ENCODE results near the gene KLHL33.

The KLHL33 gene, protein sequence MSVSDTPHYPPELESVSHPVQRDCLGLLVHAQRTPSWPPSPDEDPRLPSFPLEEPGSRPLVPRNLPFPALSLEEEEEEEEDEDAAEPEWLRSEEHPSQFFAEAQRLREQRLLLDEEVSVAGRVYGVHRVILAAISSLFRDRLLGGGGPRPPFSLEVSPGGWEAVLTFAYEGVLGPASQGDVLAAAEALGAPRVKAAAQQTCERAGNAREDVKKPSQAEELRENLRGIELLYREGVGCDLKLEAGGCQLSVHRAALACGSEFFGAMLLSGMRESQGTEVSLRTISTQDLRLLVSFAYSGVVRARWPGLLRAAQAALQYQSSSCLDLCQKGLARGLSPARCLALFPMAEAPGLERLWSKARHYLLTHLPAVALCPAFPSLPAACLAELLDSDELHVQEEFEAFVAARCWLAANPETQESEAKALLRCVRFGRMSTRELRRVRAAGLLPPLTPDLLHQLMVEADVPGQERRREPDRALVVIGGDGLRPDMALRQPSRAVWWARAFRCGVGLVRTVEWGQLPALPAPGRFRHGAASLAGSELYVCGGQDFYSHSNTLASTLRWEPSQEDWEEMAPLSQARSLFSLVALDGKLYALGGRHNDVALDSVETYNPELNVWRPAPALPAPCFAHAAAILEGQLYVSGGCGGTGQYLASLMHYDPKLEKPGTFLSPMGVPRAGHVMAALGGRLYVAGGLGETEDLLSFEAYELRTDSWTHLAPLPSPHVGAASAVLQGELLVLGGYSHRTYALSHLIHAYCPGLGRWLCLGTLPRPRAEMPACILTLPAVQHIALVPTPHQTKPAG

DNA sequence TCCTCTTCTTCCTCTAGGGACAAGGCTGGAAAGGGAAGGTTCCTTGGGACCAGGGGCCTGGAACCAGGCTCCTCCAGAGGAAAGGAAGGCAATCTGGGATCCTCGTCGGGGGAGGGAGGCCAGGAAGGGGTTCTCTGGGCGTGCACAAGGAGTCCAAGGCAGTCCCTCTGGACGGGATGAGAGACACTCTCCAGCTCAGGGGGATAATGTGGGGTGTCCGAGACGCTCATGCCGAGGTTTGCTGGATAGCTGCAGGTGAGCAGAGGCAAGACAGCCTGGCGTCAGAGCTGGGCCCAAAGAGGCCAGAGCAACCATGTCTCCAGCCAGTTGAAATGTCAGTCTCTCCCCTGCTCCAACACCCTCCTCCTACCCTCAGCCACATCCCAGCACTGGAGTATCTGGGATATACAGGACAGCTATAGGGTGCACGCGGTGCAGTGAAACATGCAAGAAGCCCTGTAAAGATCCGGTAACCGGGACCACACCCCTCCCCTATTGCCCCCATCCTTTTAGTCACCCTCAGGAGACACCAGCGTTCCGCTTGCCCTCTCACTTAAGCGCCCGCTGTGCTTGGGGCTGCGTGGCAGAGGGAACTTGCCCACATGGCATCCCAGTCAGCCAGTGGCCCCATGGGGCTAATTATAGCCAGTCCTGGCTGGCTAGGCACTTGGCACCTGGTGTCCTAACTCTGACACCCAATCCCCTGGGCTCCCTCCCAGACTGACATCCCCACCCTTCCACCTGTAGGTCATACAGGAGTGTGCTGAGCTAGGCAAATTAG, at the start of gene KLHL33:
KLHL33 (minus strand) TSS at position 585 of the 781 bp plus-strand sequence; CDS start at position 230, 355 bp downstream.
- no peak for DNase-seq (ENCODE audit: low read depth in 2 of 2)

DNA sequence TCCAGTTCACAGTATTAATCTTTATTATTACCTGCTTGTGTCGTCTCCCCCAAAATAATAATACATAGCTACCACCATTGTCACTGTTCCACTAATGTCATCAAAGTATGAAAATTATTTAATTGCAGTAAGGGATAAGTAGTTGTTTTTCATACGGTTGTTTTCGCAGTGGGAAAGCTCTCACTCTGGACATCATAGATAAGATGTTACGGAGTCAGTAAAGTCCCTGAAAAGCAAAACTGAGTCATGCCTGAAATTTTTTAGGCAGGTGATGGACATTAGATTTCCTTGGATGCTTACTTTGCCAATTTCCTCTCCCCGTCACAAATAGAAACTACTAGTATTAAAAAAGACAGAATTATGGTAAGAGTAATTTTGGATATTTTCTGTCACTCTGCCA, 46.4 kb upstream of the KLHL33 start:
- no peak for DNase-seq (ENCODE audit: low read depth in 2 of 2)

DNA sequence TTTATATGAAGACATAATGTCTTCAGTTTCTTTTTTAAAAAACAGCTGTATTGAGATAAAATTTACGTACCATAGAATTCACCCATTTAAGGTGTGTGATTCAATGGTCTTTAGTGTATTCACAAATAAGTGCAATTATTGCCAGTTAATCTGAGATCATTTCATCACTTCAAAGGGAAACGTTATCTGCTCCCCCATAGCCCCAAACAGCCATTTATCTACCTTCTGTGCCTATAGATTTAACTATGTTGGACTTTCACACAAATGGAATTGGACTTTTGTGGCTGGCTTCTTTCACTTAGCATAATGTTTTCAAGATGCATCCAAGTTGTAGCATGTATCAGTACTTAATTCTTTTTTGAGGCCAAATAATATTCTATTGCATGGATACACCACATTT, 42.9 kb upstream of the KLHL33 start:
- no peak for DNase-seq (ENCODE audit: low read depth in 2 of 2)

DNA sequence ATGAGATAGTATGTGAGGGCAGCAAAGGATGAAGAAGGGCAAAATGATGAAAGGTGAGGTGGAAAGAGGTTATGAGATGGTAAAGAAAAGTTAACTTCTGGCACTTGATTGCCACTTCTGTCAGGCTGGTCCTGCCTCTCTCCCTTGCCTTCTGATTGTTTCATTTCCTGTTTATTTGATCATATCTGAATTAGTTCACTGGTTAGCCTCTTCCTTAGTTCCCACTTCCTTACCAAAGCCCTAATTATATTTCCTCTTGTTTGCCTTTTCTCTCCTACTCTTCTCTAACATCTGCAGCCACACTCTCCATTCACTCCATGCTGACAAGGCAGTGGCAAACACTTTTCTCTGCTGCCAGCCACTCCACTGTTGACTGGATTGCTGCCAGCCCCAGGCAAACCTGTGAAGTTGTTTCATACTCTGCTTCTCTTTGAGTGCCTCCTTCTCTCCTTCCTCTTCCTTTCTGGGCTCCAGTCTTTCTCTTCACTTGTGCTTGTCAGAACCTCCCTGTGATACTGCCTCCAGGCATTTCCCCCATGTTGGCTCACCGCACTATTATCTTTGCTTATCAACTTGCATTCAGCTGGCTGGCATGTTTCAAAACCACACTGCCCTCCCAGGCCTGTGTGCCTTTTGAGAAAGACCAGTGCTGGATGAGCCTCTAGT, 41.4 kb upstream of the KLHL33 start:
- no peak for DNase-seq (ENCODE audit: low read depth in 2 of 2)

DNA sequence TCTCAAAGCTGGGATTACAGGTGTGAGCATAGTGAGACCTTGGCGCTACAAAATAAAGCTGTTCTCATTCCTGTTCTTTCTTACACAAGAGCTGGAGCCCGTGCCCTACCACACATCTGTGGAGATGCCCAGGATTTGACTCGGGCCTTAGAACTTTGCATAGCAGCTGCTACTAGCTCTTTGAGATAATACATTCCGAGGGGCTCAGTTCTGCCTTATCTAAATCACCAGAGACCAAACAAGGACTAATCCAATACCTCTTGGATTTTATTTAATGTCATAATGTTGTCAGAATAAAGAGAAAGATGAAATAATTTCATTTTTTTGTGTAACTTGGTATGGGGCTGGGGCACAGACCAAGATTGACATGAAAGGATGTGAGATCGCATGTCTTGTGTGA, 40.8 kb upstream of the KLHL33 start:
- DNase-seq (ENCODE audit: low read depth in 2 of 2) = no peak

DNA sequence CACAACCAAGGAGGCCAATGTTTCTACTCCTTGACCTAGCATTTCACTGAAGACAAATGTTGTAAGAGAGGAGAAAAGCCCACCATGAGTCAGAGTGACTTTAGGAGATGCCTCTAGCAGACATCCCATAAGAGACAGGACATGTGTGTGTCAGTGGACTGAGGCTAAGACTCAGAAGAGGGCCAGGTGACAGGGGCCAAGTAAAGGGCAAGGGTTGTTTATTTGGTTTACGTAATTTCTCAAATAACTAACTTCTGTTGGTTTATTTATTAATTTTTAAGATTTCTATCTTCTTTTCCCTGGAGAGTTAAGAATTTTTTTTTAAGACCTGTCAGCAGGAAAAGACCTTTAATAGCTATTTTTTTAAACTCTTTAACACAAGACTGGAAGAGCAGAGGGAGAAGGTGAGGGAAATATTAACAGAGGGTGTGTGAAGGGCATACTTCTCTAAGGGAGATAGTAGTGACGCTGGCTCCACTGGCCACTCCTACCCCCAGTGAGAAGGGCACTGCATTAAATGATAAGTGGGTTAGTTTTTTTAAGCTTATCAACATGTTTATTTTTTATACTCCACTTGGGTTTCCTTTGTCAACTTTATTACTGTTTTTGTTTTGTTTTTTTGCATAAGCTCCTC, 36.7 kb upstream of the KLHL33 start:
- no peak for DNase-seq (ENCODE audit: low read depth in 2 of 2)

DNA sequence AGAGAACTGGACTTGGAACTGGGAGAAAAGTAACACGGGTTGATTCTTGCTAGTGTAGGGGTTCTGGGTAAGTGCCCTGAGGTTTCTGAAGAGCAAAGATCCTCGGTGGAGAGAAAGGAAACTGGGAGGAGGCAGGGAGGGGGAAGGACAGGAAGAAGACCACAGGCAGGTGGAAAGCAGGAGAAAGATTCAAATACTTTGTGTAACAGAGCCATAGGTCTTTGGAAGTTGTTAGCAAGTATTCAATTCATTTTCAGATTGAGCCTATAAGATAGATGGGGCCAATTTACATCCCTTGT, 34.6 kb upstream of the KLHL33 start:
- DNase-seq (ENCODE audit: low read depth in 2 of 2) = no peak

DNA sequence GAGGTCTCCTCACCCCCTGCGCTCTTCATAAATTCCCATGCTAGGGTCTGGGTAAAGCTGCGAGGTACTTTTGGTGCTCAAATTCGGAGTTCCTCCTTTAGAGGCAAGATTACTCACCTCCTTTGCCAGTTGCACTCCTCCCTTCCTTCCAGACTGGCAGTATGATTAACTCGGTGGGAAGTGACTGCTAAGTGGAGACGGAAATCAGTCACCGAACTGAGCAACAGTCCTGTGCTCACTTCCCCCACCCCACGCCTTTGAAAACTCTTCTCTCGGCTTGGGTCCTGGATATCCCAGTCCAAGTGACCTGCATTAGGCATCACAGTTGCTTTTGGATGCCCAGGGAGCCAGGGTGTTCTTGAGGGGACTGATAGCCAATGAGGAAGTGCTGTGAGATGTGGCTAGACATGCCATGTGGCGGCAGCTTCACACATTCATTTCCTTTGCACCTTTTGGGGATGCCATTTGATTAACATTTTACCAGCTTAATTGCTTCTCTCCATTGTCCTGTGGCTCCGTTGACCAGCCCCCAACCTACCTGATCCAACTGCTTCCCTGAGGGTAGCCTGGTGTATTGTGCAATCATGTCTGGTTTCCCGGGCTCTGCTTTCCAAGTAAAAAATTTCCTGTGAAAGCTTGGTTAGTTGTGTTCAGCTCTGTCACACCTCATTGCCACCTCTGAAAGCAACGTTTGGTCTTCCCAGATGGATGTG, 34.1 kb upstream of the KLHL33 start:
- peak; percentile 37 to 55 for DNase-seq (ENCODE audit: low read depth in 2 of 2)

DNA sequence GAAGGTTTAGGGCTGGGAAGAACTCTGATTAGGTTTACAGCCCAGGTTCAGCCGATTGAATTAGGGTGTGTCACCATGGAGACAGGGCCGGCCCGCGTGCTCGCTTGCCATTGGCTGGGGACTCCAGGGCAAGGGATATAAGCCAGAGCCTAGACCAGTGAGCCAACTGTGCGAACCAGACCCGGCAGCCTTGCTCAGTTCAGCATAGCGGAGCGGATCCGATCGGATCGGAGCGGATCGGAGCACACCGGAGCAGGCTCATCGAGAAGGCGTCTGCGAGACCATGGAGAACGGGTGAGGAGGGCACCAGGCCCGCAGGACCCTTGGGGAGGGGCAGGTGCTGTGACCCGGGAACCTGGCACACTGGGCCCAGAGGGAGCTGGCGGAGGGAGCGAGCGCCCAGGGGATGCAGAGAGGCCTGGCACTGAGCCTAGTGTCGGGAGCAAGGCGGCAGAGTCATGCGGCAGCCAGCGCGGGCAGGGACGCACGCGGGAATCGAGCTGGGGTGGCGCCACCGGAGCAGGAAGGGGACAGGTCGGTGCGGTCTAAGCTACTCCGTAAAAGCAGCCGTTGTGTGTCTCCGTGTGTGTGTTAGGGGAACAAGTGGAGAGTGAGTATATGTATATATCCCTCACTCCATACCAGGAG, 33.4 kb upstream of the KLHL33 start, which contains the start of gene PNP:
PNP (plus strand) TSS at position 165 of the 648 bp plus-strand sequence; CDS start at position 284, 119 bp downstream.
- DNase-seq (ENCODE audit: low read depth in 2 of 2) = peak; percentile 84 to 88

DNA sequence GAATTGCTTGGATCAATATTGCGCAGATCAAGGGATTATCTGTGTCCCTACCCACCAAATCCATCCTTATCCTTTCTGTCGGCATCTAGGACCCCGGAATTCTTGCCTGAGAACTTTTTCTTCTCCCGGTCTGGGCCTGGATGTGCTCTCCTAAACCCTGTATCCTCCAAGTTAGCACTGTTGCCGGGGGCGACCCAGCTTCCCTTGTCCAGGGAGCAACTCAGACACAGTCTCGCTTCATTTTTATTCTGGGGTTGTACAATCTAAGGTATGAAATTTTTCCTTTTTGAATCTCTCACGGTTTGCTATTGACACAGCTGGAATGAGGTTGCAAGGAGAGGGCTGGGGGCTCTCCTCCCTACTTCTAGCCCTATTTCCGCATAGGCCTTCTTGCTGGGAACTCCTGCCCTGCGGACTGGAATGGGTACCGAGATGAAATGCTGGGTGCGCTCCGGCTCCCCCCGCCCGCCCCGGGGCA, 32.8 kb upstream of the KLHL33 start:
- DNase-seq (ENCODE audit: low read depth in 2 of 2) = no peak

DNA sequence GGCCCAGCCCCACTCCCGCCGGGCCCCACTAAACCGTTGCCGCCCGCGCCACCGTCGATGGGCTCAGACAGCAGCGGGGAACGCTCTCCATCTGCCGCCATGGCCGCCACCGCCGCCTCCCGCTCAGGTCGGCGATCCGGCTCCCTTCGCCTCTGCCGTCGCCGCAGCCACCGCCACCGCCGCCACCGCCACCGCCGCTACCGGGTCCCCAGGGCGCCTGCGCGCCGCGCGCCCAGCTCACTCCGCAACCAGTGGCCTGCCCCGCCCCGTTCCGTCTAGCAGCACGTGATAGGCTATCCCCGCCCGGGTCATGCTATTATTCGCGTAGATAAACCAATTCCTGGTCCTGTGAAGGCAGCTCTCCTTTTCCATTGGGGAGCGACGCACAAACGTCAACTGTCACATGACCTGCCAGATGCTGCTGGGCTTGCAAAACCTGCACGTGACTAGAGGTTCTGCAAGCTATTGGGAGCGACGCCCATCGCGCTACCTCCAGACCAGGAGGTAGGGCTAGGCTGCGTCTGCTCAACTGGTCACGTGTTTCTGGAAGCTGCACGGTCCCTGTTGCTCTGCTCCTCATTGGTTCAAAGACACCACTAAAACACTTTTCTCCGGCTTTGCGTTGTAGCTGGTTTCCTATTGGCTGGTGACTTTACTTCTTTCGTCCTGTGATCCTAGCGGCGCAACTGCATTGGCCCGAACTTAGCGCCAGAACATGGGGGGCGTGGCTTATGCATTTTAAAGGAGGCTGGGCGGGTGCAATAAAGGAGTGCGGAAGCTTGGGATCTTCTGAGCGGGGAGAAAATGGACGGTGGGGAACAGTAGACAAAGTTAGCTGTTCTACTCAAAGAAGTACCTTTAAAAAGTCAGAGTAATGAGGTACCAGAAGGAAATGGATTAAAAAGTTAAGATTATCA, 25.5 kb upstream of the KLHL33 start, which contains the start of gene PIP4P1:
PIP4P1 (minus strand) TSS at position 210 of the 917 bp plus-strand sequence; CDS start at position 101, 109 bp downstream.
- peak; percentile 95 to 98 for DNase-seq (ENCODE audit: low read depth in 2 of 2)

DNA sequence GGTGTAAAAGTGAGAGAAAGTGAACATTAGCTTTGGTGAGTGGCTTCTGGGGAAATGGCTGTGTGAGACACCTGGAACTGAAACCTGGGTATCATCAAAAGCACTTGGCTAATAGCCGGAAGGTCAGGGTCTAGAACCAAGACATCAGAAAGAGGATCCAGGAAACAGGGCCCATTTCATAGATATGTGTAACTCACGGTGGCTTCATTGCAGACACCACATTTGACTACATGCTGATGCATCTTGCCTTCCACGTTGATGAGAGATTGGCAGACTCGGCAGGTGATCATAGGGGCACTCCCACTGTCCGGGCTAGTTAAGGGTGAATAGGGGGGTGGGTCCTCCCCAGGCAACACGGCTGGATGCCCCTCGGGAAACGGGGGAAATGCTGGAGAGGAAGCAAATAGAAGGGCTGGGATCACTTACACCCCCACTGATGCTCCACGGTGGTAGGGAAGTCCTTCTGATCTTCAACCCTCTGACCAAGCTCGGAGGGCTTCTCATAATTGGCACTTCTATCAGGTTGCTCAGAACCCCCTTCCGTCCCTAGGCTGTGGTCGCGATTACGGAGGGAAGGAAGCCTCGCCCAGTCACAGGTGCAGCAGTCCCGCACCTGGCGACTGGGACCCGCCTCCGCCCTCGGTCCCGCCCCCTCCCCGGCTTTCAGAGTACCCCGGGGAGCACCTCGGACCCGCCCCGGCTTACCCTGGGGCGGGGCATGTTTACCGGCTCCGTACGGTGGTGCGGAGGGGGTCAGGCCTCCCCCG, 24.7 kb upstream of the KLHL33 start:
- DNase-seq (ENCODE audit: low read depth in 2 of 2) = peak in 1 of 2 donors; percentile 38

DNA sequence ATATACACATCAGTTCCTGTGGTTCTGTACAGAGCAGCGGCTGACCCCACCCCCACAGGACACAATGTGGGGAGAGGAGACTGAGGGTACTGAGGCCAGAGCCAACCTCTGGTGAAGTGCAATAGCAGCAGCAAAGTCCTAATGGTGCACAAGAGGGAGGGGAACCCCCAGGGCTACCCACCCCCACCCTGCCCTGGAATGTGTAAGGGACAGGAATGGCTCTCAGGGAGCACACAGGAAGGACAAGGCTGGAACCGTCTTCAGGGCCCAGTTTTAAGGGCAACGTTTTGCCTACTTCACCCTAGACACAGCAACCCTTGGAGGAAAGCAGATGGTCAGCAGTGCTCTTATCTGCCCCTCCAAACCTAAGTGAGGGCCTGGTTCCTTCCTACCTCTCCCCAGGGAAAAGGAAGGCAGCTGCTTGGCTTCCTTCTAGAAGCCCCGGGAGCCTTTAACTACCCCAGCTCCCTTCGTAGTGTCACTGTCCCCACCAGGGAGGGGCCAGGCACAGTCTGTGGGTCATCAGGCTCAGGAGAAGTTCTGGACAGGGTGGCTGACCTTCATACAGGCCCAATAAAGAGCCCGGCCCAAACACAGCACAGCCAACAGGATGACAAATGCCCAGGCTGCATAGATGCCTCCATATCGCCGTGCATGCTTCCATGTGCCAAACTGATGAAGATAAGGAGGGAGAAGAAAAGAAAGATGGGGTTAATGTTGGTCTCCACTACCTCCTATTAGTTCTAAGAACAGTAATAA, 22.2 kb upstream of the KLHL33 start:
- DNase-seq (ENCODE audit: low read depth in 2 of 2) = no peak

DNA sequence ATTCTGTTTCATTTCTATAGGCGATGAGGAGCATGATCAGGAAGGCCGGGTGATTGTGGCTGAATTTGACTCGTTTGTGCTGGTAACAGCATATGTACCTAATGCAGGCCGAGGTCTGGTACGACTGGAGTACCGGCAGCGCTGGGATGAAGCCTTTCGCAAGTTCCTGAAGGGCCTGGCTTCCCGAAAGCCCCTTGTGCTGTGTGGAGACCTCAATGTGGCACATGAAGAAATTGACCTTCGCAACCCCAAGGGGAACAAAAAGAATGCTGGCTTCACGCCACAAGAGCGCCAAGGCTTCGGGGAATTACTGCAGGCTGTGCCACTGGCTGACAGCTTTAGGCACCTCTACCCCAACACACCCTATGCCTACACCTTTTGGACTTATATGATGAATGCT, 21.0 kb upstream of the KLHL33 start:
- DNase-seq (ENCODE audit: low read depth in 2 of 2) = no peak

DNA sequence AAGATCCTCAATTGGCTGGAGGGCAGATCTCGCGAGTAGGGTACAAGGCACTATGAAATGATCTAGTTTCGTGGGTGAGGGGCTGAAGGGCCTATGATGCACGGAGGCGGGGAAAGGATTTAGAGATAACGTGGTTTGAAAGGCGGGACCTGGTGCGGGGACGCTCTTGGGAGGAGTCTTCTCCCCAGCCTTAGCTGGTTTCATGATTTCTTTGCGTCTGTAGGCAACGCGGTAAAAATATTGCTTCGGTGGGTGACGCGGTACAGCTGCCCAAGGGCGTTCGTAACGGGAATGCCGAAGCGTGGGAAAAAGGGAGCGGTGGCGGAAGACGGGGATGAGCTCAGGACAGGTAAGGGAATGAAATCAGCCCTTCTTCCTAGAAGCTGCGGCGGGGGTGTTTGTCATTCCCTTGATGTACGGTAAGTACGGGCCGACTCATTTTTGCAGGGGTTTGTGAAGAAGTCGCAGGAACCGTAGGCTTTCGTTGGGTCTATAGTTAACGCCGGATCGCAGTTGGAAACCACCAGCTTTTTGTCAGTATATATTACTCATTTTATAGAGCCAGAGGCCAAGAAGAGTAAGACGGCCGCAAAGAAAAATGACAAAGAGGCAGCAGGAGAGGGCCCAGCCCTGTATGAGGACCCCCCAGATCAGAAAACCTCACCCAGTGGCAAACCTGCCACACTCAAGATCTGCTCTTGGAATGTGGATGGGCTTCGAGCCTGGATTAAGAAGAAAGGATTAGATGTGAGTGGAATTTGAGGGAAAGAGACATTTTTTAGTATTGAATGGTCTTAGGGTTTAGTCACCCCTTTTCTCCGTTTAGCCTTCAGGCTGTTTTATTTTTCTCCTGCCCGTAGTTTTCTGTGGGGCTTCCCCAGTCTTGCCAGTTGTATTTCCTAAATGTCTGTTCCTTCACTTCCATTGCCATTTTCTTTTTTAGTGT, 19.7 kb upstream of the KLHL33 start:
- peak in 1 of 2 donors; percentile 65 for DNase-seq (ENCODE audit: low read depth in 2 of 2)

All from stimulated activated CD4-positive, alpha-beta T cell treated with anti-CD3 and anti-CD28 coated beads, Interleukin-15, amount 100 ng/mL, for 48 hours (primary cell).